GM10266 (cell line): ENCODE measurements around the gene KCNN1.

Source experiments
- DNase-seq: peaks from one replicate; pipeline ENCODE4 v3.0.0; 2012; ENCODE audit errors: extremely low spot score
- CTCF ChIP-seq: IDR thresholded peaks from 2 replicates; pipeline ENCODE4 v1.5.1; 2012; ENCODE audit warnings: mild to moderate bottlenecking, low read depth; ENCODE audit not compliant: control insufficient read depth, insufficient read depth; ENCODE audit errors: missing control alignments

KCNN1 gene

GRCh38 chr19:17948931-17949930 is 17.7 kb upstream of the KCNN1 start:
- no peak for TF ChIP-seq CTCF
- peak; percentile 65 for DNase-seq

DNA sequence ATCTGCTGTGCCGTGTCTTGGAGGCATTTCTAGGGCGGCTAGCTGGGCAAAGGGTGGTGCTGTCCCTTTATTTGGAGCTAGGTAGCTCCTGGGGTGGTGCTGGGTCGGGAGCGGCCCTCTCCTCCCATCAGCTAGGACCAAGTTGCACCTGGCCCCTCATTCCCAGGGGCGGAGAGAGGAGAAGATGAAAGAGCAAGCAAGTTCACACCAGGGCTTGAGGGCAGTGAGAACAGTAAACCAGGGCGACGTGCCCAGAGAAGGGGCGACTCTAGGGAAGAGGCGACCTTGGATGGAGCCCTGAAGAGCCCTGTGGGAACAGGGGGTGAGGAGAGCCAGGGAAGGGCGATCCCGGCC is 17.0 kb upstream of the KCNN1 start:
- DNase-seq: no peak
- no peak for TF ChIP-seq CTCF

DNA sequence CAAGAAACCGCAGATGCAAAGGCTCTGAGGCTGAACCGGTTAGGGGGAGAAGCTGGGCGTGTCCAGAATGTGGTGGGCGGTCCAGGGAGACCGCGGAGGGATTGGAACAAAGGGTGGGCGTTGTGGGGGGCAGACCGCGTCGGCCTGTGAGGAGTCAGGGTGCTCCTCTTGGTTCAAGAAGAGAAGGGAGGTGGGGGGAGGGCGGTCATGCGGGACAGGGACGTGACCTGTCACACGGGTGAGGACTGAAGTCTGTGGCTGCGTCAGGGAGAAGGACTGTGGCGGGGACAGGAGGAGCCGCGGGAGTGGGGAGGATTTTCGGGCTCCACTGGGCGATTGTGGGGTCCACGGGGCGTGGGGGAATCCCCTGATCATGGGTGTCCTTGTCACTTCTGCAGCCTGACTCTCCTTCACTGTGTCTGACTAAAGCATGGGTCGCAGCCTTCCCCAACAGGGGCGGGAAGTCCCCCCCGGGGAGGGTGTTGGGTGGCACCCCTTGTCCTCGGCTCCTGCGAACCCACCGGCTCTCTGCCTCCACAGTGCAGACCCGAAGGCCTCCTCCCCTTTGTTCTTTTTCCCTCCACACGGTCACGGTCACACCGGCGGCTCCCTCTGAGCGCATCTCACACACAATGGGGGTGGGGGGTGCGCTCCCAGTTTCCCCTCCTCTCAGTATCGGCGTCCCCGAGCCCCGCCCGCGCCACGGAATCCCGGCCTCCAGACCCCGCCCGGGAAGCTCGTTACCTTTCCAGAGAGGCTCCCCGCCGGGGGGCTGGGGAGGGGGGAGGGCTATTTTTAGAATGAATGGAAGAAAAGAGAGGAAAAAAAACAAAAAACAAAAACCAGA is 16.4 kb upstream of the KCNN1 start:
- peak; percentile 66 for DNase-seq
- no peak for TF ChIP-seq CTCF

GRCh38 chr19:17951157-17951989 is 15.5 kb upstream of the KCNN1 start:
- peak; percentile 79 for DNase-seq

GRCh38 chr19:17951990-17952976 is 14.6 kb upstream of the KCNN1 start:
- DNase-seq: peak; percentile 67
- TF ChIP-seq CTCF: no peak

More at GRCh38 chr19:17951157-17951989, 15.5 kb upstream of the KCNN1 start:
- TF ChIP-seq CTCF: no peak

GRCh38 chr19:17953316-17953801 is 13.5 kb upstream of the KCNN1 start:
- DNase-seq: no peak
- TF ChIP-seq CTCF: no peak
